ENCODE measurements around the gene ZBTB8A. TPM values are rescaled to one million over a fixed set of nuclear protein-coding genes. Genes with fewer than 3 reads are reported as not detected.
"Not testable (repeated sequence)": the region's sequence is repeated elsewhere in the genome, so short reads cannot be mapped to it uniquely, and the experiment has no call there.

ZBTB8A gene
- total and polyA plus RNA-seq, 4 experiments from 2014 or later = not detected

GRCh38 chr1:32557035-32557434 is 17.8 kb downstream of the ZBTB8A start:
- DNase-seq; H3K9me3 Mint-ChIP-seq; H3K27me3 ChIP-seq (ENCODE audit: insufficient read depth, low read length); H3K9me3 ChIP-seq (ENCODE audit: control insufficient read depth in 1 of 2, low read length in 2 of 2); H3K27ac ChIP-seq (ENCODE audit: low read depth, low read length); CTCF ChIA-PET (ENCODE audit: partially characterized antibody); H3K36me3 Mint-ChIP-seq; POLR2A ChIA-PET (ENCODE audit: partially characterized antibody); H3K4me1 ChIP-seq (ENCODE audit: insufficient read depth, low read length); H3K27me3 Mint-ChIP-seq; H3K27ac Mint-ChIP-seq; H3K36me3 ChIP-seq (ENCODE audit: insufficient read depth, low read length); intact Hi-C loops (cut with micrococcal nuclease); H3K4me3 ChIP-seq (ENCODE audit: low read length in 2 of 2); H3K4me1 Mint-ChIP-seq; H3K4me3 Mint-ChIP-seq: not testable (repeated sequence)

- no peaks in the 10 kb centered on the region for H3K36me3 Mint-ChIP-seq
- ChIA-PET POLR2A (ENCODE audit: partially characterized antibody) (no interaction called here), CTCF (ENCODE audit: partially characterized antibody) (no interaction called here)
- H3K27ac Mint-ChIP-seq = no peak overlapping the region
- peaks cover 0 to 2% (median 0%) of the 10 kb centered on the region in 8 donors for H3K9me3 Mint-ChIP-seq
- Histone ChIP-seq H3K4me1 (ENCODE audit: insufficient read depth, low read length) (no peaks in the 10 kb centered on the region), H3K27ac (ENCODE audit: low read depth, low read length) (no peak overlapping the region), H3K36me3 (ENCODE audit: insufficient read depth, low read length) (no peaks in the 10 kb centered on the region), H3K9me3 (ENCODE audit: control insufficient read depth in 1 of 2, low read length in 2 of 2) (no peaks in the 10 kb centered on the region), H3K4me3 (ENCODE audit: low read length in 2 of 2) (no peak overlapping the region), H3K27me3 (ENCODE audit: insufficient read depth, low read length) (no peaks in the 10 kb centered on the region)
- H3K27me3 Mint-ChIP-seq = peaks cover 0 to 4% of the 10 kb centered on the region in 2 donors
- DNase-seq = no peak
- intact Hi-C loops (cut with micrococcal nuclease) = no loop called here
- H3K4me1 Mint-ChIP-seq = no peaks in the 10 kb centered on the region
- no peak overlapping the region for H3K4me3 Mint-ChIP-seq
These were observed 18.6 kb downstream of the ZBTB8A start for GRCh38 chr1:32557812-32558211.

GRCh38 chr1:32568929-32569328 is 29.7 kb downstream of the ZBTB8A start:
- H3K4me1 Mint-ChIP-seq = no peaks in the 10 kb centered on the region
- no peaks in the 10 kb centered on the region for H3K9me3 Mint-ChIP-seq
- Histone ChIP-seq H3K4me3 (ENCODE audit: low read length in 2 of 2) (no peak overlapping the region), H3K9me3 (ENCODE audit: control insufficient read depth in 1 of 2, low read length in 2 of 2) (no peaks in the 10 kb centered on the region), H3K36me3 (ENCODE audit: insufficient read depth, low read length) (no peaks in the 10 kb centered on the region), H3K27me3 (ENCODE audit: insufficient read depth, low read length) (no peaks in the 10 kb centered on the region), H3K27ac (ENCODE audit: low read depth, low read length) (no peak overlapping the region), H3K4me1 (ENCODE audit: insufficient read depth, low read length) (no peaks in the 10 kb centered on the region)
- no peak for DNase-seq
- POLR2A ChIA-PET (ENCODE audit: partially characterized antibody) = no interaction called here
- H3K36me3 Mint-ChIP-seq = no peaks in the 10 kb centered on the region
- CTCF ChIA-PET (ENCODE audit: partially characterized antibody) = no interaction called here
- H3K27ac Mint-ChIP-seq = no peak overlapping the region
- intact Hi-C loops (cut with micrococcal nuclease) = no loop called here
- peaks cover 0 to 2% of the 10 kb centered on the region in 2 donors for H3K27me3 Mint-ChIP-seq
- no peak overlapping the region for H3K4me3 Mint-ChIP-seq

- no peak overlapping the region for H3K4me3 ChIP-seq (ENCODE audit: low read length in 2 of 2)
- Mint-ChIP-seq H3K27me3 (peaks cover 2 to 3% of the 10 kb centered on the region in 2 donors), H3K4me1 (no peaks in the 10 kb centered on the region), H3K27ac (no peak overlapping the region), H3K4me3 (peak overlapping the region in 1 of 8 donors; percentile 27), H3K36me3 (no peaks in the 10 kb centered on the region), H3K9me3 (no peaks in the 10 kb centered on the region)
- no peaks in the 10 kb centered on the region for H3K4me1 ChIP-seq (ENCODE audit: insufficient read depth, low read length)
- no peak overlapping the region for H3K27ac ChIP-seq (ENCODE audit: low read depth, low read length)
- intact Hi-C loops (cut with micrococcal nuclease) = no loop called here
- ChIA-PET POLR2A (ENCODE audit: partially characterized antibody) (no interaction called here), CTCF (ENCODE audit: partially characterized antibody) (no interaction called here)
- H3K36me3 ChIP-seq (ENCODE audit: insufficient read depth, low read length) = no peaks in the 10 kb centered on the region
- no peaks in the 10 kb centered on the region for H3K9me3 ChIP-seq (ENCODE audit: control insufficient read depth in 1 of 2, low read length in 2 of 2)
- no peak for DNase-seq
- no peaks in the 10 kb centered on the region for H3K27me3 ChIP-seq (ENCODE audit: insufficient read depth, low read length)
These were observed 41.3 kb downstream of the ZBTB8A start for GRCh38 chr1:32580348-32581017.

GRCh38 chr1:32592943-32593342 is 53.7 kb downstream of the ZBTB8A start:
- no peaks in the 10 kb centered on the region for H3K36me3 ChIP-seq (ENCODE audit: insufficient read depth, low read length)
- Mint-ChIP-seq H3K4me3 (no peak overlapping the region), H3K9me3 (no peaks in the 10 kb centered on the region), H3K36me3 (no peaks in the 10 kb centered on the region), H3K27ac (no peak overlapping the region), H3K4me1 (no peaks in the 10 kb centered on the region), H3K27me3 (no peaks in the 10 kb centered on the region)
- no peak for DNase-seq
- H3K4me1 ChIP-seq (ENCODE audit: insufficient read depth, low read length) = no peaks in the 10 kb centered on the region
- CTCF ChIA-PET (ENCODE audit: partially characterized antibody) = no interaction called here
- POLR2A ChIA-PET (ENCODE audit: partially characterized antibody) = no interaction called here
- H3K27ac ChIP-seq (ENCODE audit: low read depth, low read length) = no peak overlapping the region
- no peaks in the 10 kb centered on the region for H3K9me3 ChIP-seq (ENCODE audit: control insufficient read depth in 1 of 2, low read length in 2 of 2)
- H3K27me3 ChIP-seq (ENCODE audit: insufficient read depth, low read length) = no peaks in the 10 kb centered on the region
- intact Hi-C loops (cut with micrococcal nuclease) = no loop called here
- no peak overlapping the region for H3K4me3 ChIP-seq (ENCODE audit: low read length in 2 of 2)

GRCh38 chr1:32600034-32600433 is 60.8 kb downstream of the ZBTB8A start:
- Mint-ChIP-seq H3K9me3 (no peaks in the 10 kb centered on the region), H3K4me1 (no peaks in the 10 kb centered on the region), H3K36me3 (no peaks in the 10 kb centered on the region), H3K4me3 (no peak overlapping the region), H3K27ac (no peak overlapping the region), H3K27me3 (no peaks in the 10 kb centered on the region)
- Histone ChIP-seq H3K36me3 (ENCODE audit: insufficient read depth, low read length) (no peaks in the 10 kb centered on the region), H3K27ac (ENCODE audit: low read depth, low read length) (no peak overlapping the region), H3K9me3 (ENCODE audit: control insufficient read depth in 1 of 2, low read length in 2 of 2) (no peaks in the 10 kb centered on the region), H3K27me3 (ENCODE audit: insufficient read depth, low read length) (no peaks in the 10 kb centered on the region), H3K4me1 (ENCODE audit: insufficient read depth, low read length) (no peaks in the 10 kb centered on the region), H3K4me3 (ENCODE audit: low read length in 2 of 2) (no peak overlapping the region)
- intact Hi-C loops (cut with micrococcal nuclease) = no loop called here
- ChIA-PET POLR2A (ENCODE audit: partially characterized antibody) (no interaction called here), CTCF (ENCODE audit: partially characterized antibody) (no interaction called here)
- DNase-seq = no peak

- no peaks in the 10 kb centered on the region for H3K36me3 ChIP-seq (ENCODE audit: insufficient read depth, low read length)
- no peak overlapping the region for H3K27ac Mint-ChIP-seq
- no peak overlapping the region for H3K4me3 ChIP-seq (ENCODE audit: low read length in 2 of 2)
- no peaks in the 10 kb centered on the region for H3K9me3 ChIP-seq (ENCODE audit: control insufficient read depth in 1 of 2, low read length in 2 of 2)
- no peaks in the 10 kb centered on the region for H3K4me1 ChIP-seq (ENCODE audit: insufficient read depth, low read length)
- no peaks in the 10 kb centered on the region for H3K27me3 ChIP-seq (ENCODE audit: insufficient read depth, low read length)
- H3K9me3 Mint-ChIP-seq = no peaks in the 10 kb centered on the region
- H3K4me1 Mint-ChIP-seq = no peaks in the 10 kb centered on the region
- ChIA-PET POLR2A (ENCODE audit: partially characterized antibody) (no interaction called here), CTCF (ENCODE audit: partially characterized antibody) (no interaction called here)
- H3K36me3 Mint-ChIP-seq = peaks cover 0 to 3% of the 10 kb centered on the region in 2 donors
- no peak overlapping the region for H3K4me3 Mint-ChIP-seq
- no peak overlapping the region for H3K27ac ChIP-seq (ENCODE audit: low read depth, low read length)
- no peak for DNase-seq
- intact Hi-C loops (cut with micrococcal nuclease) = no loop called here
- H3K27me3 Mint-ChIP-seq = no peaks in the 10 kb centered on the region
These were observed 66.6 kb downstream of the ZBTB8A start for GRCh38 chr1:32605711-32606424.

Data from CD4-positive, alpha-beta memory T cell (primary cell).